Tibial nerve (tissue), 4 donors: ENCODE measurements around the gene TPRX1. TPM values are rescaled to one million over a fixed set of nuclear protein-coding genes. Genes with fewer than 3 reads are reported as not detected.
"Not testable (repeated sequence)": the region's sequence is repeated elsewhere in the genome, so short reads cannot be mapped to it uniquely, and the experiment has no call there.

Experiments used
- DNase-seq, 2 donors: peaks; one replicate each; pipeline ENCODE4 v3.0.0-alpha.2; 2019; ENCODE audit warnings: low spot score in 2 of 2
- H3K27ac ChIP-seq, 4 donors: fragments of 200-600 bp; sonication (generic) in 3 of 4; one replicate each; pipeline ENCODE4 v1.5.1; 2017 to 2019; ENCODE audit warnings: mild to moderate bottlenecking in 1 of 4
- H3K27me3 ChIP-seq, 2 donors: fragments of 200-600 bp; sonication (generic) in 1 of 2; one replicate each; pipeline versions ENCODE4 v1.5.1 to v1.6.0; 2017 to 2019
- H3K36me3 ChIP-seq, 3 donors: fragments of 200-600 bp; sonication (generic); one replicate each; pipeline ENCODE4 v1.5.1; 2018 to 2019
- H3K4me1 ChIP-seq, 4 donors: fragments of 200-600 bp; sonication (generic) in 3 of 4; one replicate each; pipeline ENCODE4 v1.5.1; 2017 to 2019
- H3K4me3 ChIP-seq, 4 donors: fragments of 200-600 bp; sonication (generic) in 3 of 4; one replicate each; pipeline ENCODE4 v1.5.1; 2017 to 2019; ENCODE audit warnings: mild to moderate bottlenecking in 1 of 4, moderate library complexity in 1 of 4
- H3K9me3 ChIP-seq, 4 donors: fragments of 200-600 bp; sonication (generic) in 3 of 4; one replicate each; pipeline ENCODE4 v1.5.1; 2017 to 2019
- CTCF ChIP-seq, 5 experiments: fragments of 200-600 bp in 3 of 5; fragments of 450-650 bp in 2 of 5; sonication (generic) in 3 of 5; IDR thresholded peaks; one replicate each; pipeline ENCODE4 v1.5.1; 2016 to 2019; ENCODE audit warnings: antibody characterized with exemption in 5 of 5, mild to moderate bottlenecking in 3 of 5, moderate library complexity in 2 of 5
- EP300 ChIP-seq, 2 donors: sonication (generic); formaldehyde crosslinking; IDR thresholded peaks; one replicate each; pipeline ENCODE4 v1.6.1; 2017; ENCODE audit warnings: antibody characterized with exemption in 2 of 2, mild to moderate bottlenecking in 1 of 2
- POLR2A ChIP-seq, 2 donors: fragments of 450-650 bp; IDR thresholded peaks; one replicate each; pipeline ENCODE4 v1.6.1; 2017; ENCODE audit warnings: antibody characterized with exemption in 2 of 2, mild to moderate bottlenecking in 2 of 2, moderate library complexity in 2 of 2
- WGBS, 2 donors: methylation state at CpG; one replicate each; pipeline ENCODE4 v1.1.5; 2018; 5-methylcytosine and 5-hydroxymethylcytosine counted together
- total RNA-seq, 4 donors: library from RNA; depleted of rRNA; stranded (reverse); fragments of >200 nt; gene quantifications; one replicate each; pipeline ENCODE4 v1.1.0, GENCODE V29; 2016

Gene TPRX1
- total RNA-seq, 4 donors from 2014 or later = not detected

- Histone ChIP-seq H3K4me1 (peaks cover 0 to 18% (median 2%) of the 10 kb centered on the region in 4 donors), H3K9me3 (no peaks in the 10 kb centered on the region), H3K27ac (no peak overlapping the region), H3K27me3 (no peaks in the 10 kb centered on the region), H3K36me3 (no peaks in the 10 kb centered on the region), H3K4me3 (no peak overlapping the region)
- 61 to 79% methylated on average over 2 of the region's 2 CpGs for WGBS, 2 donors
- no peak for TF ChIP-seq POLR2A (IDR thresholded peaks at IDR 0.05)
- TF ChIP-seq CTCF (IDR thresholded peaks at IDR 0.05) = no peak
- no peak for TF ChIP-seq EP300 (IDR thresholded peaks at IDR 0.05)
- DNase-seq = no peak
Observed at GRCh38 chr19:47767349-47767748, 37.0 kb downstream of the TPRX1 start.

GRCh38 chr19:47766670-47767069 lies 37.7 kb downstream of the TPRX1 start:
- WGBS, 2 donors = 90 to 93% methylated on average over 7 of the region's 7 CpGs
- H3K36me3 ChIP-seq = no peaks in the 10 kb centered on the region
- TF ChIP-seq POLR2A (IDR thresholded peaks at IDR 0.05) (no peak), CTCF (IDR thresholded peaks at IDR 0.05) (no peak)
- H3K27me3 ChIP-seq = no peaks in the 10 kb centered on the region
- peak overlapping the region in 1 of 4 donors; percentile 51 for H3K27ac ChIP-seq
- no peak for DNase-seq
- H3K9me3 ChIP-seq = no peaks in the 10 kb centered on the region
- H3K4me1 ChIP-seq = peaks cover 0 to 18% (median 2%) of the 10 kb centered on the region in 4 donors
- H3K4me3 ChIP-seq = no peak overlapping the region

- H3K36me3 ChIP-seq = no peaks in the 10 kb centered on the region
- peaks cover 0 to 18% (median 2%) of the 10 kb centered on the region in 4 donors for H3K4me1 ChIP-seq
- 67 to 72% methylated on average over 7 of the region's 7 CpGs for WGBS, 2 donors
- no peak for TF ChIP-seq EP300 (IDR thresholded peaks at IDR 0.05)
- no peak for TF ChIP-seq POLR2A (IDR thresholded peaks at IDR 0.05)
- no peak for TF ChIP-seq CTCF (IDR thresholded peaks at IDR 0.05)
- no peak overlapping the region for H3K4me3 ChIP-seq
- no peaks in the 10 kb centered on the region for H3K9me3 ChIP-seq
- H3K27ac ChIP-seq = peak overlapping the region in 1 of 4 donors; percentile 51
- no peak for DNase-seq
- no peaks in the 10 kb centered on the region for H3K27me3 ChIP-seq
Observed at GRCh38 chr19:47766359-47766620, 38.1 kb downstream of the TPRX1 start.

- Histone ChIP-seq H3K9me3 (no peaks in the 10 kb centered on the region), H3K27ac (peak overlapping the region in 1 of 4 donors; percentile 51), H3K4me1 (peaks cover 0 to 18% (median 2%) of the 10 kb centered on the region in 4 donors), H3K4me3 (no peak overlapping the region), H3K27me3 (no peaks in the 10 kb centered on the region), H3K36me3 (no peaks in the 10 kb centered on the region)
- 28 to 29% methylated on average over 19 of the region's 19 CpGs for WGBS, 2 donors
- peak in 1 of 2 donors; percentile 10 for TF ChIP-seq EP300 (IDR thresholded peaks at IDR 0.05)
- no peak for TF ChIP-seq POLR2A (IDR thresholded peaks at IDR 0.05)
- TF ChIP-seq CTCF (IDR thresholded peaks at IDR 0.05) = peak; percentile 66 to 91 (median 75)
- peak in 1 of 2 donors; percentile 50 for DNase-seq
Observed at GRCh38 chr19:47765523-47766358, 38.6 kb downstream of the TPRX1 start.

GRCh38 chr19:47764705-47765104 lies 39.6 kb downstream of the TPRX1 start:
- DNase-seq, H3K36me3 ChIP-seq, H3K9me3 ChIP-seq, H3K4me3 ChIP-seq, H3K27me3 ChIP-seq, H3K27ac ChIP-seq: not testable (repeated sequence)
- WGBS, 2 donors = 90 to 94% methylated on average over 3 of the region's 3 CpGs
- H3K4me1 ChIP-seq = peaks cover 0 to 18% (median 2%) of the 10 kb centered on the region in 4 donors
